ENCODE results near the gene TEKT5. TPM values are rescaled to one million over a fixed set of nuclear protein-coding genes. Genes with fewer than 3 reads are reported as not detected.

TEKT5 gene
- total RNA-seq, 4 donors from 2014 or later: 3.0 TPM; not detected in 3

DNA sequence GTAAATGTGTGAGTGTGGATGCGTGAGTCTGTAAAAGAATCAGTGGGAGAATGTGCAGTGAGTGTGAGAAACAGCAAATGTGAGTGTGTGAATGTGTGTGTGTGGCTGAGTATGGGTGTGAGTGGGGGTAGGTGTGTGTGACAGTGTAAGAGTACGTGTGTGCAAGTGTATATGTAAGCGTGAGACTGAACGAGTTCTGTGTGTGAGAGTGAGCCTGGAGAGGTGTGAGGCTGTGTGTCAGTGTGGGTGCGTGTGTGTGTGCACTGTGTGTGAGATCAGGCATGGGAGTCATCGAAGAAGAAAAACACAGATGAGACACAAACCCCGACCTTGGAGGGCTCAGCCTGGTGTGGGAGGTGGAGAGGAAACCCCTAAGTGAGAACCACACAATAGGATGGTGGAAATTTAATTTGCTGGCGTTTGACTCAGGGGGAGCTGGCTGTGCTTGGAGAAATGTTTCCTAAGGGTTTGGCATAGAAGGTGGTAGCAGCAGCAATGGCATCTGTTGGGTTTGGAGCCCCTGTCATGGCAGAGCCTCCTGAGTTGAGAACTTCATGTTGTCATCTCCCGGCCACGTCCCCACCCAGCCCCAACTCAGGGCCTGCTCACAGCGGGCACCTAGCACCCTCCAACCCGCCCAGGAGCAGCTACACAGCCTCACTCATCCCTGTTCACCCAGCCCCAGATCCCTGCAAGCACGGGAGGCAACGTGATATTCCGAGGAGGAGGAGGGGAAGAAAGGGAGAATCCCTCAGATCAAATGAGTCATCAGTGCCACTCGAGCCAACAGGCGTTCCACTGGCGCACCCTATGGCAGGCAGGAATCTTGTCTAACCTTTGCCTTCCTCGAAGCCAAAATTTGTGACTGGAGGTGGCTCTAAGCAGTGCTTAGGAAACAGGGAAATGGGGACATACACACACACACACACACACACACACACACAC is 34.6 kb upstream of the TEKT5 start:
- TF ChIP-seq POLR2A (IDR thresholded peaks at IDR 0.05): no peak
- TF ChIP-seq, protein P1, sequence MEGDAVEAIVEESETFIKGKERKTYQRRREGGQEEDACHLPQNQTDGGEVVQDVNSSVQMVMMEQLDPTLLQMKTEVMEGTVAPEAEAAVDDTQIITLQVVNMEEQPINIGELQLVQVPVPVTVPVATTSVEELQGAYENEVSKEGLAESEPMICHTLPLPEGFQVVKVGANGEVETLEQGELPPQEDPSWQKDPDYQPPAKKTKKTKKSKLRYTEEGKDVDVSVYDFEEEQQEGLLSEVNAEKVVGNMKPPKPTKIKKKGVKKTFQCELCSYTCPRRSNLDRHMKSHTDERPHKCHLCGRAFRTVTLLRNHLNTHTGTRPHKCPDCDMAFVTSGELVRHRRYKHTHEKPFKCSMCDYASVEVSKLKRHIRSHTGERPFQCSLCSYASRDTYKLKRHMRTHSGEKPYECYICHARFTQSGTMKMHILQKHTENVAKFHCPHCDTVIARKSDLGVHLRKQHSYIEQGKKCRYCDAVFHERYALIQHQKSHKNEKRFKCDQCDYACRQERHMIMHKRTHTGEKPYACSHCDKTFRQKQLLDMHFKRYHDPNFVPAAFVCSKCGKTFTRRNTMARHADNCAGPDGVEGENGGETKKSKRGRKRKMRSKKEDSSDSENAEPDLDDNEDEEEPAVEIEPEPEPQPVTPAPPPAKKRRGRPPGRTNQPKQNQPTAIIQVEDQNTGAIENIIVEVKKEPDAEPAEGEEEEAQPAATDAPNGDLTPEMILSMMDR (IDR thresholded peaks at IDR 0.05): no peak
- intact Hi-C loops (cut with DNase I): no loop called here
- 68 to 82% methylated on average over 12 to 19 of the region's 19 CpGs for WGBS, 2 donors
- DNase-seq: no peak
- Histone ChIP-seq H3K9me3 (no peaks in the 10 kb centered on the region), H3K4me3 (replicated peaks in 1 of 3) (no peak overlapping the region), H3K36me3 (no peaks in the 10 kb centered on the region), H3K27ac (no peak overlapping the region), H3K4me1 (no peaks in the 10 kb centered on the region), H3K27me3 (no peaks in the 10 kb centered on the region)

DNA sequence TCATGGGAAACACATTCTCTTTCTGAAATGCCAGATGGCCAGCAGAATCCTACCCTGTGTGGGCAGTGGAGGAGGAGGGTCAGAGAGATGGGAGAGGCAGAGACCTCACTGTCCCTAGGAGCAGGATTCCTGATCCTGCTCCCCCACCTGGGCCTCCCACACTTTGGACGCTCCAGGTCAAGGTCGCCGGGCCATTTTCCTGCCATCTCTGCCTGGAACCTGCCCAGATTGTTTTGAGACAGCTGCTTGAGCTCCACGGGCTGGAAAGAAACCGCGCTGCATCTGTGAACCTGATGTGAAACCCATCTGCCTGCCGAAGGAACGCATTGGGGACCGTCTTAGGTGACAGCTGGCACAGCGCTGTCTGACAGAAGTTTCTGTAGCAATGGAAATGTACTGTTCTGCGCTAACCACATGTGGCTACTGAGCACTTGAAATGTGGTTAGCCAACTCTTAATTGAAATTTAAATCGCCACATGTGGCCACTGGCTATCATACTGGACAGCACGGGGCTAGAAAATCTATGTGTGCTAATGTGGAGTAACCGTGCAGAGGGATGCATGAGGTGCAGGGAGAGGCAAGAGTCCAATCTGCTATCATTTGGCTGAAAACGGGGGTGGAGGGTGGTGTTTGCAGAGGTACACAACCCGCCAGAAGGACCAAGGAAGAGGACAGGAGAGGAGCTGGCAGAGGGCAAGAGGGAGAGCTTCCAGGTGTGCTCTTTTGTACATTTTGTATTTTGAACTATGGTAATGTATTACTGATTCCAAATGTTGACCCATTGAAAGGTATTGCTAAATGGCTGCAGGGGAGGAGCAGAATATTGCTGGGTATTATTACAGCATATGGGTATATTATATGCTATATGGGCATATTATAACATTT is 33.5 kb upstream of the TEKT5 start:
- Histone ChIP-seq H3K27ac (no peak overlapping the region), H3K9me3 (no peaks in the 10 kb centered on the region), H3K36me3 (no peaks in the 10 kb centered on the region), H3K4me1 (no peaks in the 10 kb centered on the region), H3K27me3 (no peaks in the 10 kb centered on the region), H3K4me3 (replicated peaks in 1 of 3) (no peak overlapping the region)
- intact Hi-C loops (cut with DNase I): no loop called here
- 71 to 76% methylated on average over 16 of the region's 16 CpGs for WGBS, 2 donors
- no peak for DNase-seq
- TF ChIP-seq, protein P1 (IDR thresholded peaks at IDR 0.05): no peak
- no peak for TF ChIP-seq POLR2A (IDR thresholded peaks at IDR 0.05)

DNA sequence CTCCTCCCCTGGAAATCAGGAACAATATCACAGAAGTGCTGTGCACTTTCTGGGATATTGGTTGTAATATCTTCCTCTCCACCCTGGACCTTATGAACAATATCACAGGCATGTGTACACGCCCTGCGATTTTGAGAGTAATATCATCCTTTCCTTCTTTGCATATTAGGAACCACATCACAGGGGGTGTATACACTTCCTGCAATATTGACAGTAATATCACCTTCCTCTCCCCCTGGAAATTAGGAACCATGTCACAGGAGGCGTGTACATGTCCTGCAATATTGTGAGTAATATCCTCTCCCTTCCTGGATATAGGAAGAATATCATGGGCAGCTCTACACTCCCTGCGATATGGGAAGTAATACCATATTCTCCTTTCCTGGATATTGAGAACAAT is 14.2 kb upstream of the TEKT5 start:
- H3K27me3 ChIP-seq: no peaks in the 10 kb centered on the region
- no peaks in the 10 kb centered on the region for H3K4me1 ChIP-seq
- H3K9me3 ChIP-seq: no peaks in the 10 kb centered on the region
- no peak overlapping the region for H3K27ac ChIP-seq
- no peaks in the 10 kb centered on the region for H3K36me3 ChIP-seq
- no peak for DNase-seq
- H3K4me3 ChIP-seq (replicated peaks in 1 of 3): no peak overlapping the region
- 66 to 77% methylated on average over 4 of the region's 4 CpGs for WGBS, 2 donors
- no peak for TF ChIP-seq POLR2A (IDR thresholded peaks at IDR 0.05)
- TF ChIP-seq, protein P1 (IDR thresholded peaks at IDR 0.05): no peak
- intact Hi-C loops (cut with DNase I): no loop called here

DNA sequence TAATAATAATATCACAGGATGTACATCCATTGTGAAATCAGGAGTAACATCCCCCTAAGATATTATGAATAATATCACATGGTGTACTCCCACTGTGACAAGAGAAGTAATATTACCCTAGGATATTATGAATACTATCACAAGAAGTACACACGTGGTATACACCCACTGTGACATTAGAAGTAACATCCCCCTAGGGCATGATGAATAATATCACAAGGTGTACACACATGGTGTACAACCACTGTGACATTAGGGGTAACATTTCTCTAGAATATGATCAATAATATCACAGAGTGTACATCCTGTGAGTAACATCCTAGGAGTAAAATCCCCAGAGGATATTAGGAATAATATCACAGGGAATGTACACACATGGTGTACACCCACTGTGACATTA is 5.0 kb upstream of the TEKT5 start:
- Histone ChIP-seq H3K4me1 (no peaks in the 10 kb centered on the region), H3K36me3 (no peaks in the 10 kb centered on the region), H3K9me3 (no peaks in the 10 kb centered on the region), H3K27me3 (no peaks in the 10 kb centered on the region), H3K4me3 (replicated peaks in 1 of 3) (no peak overlapping the region), H3K27ac (no peak overlapping the region)
- WGBS, 2 donors: 86 to 89% methylated on average over 1 of the region's 1 CpG
- intact Hi-C loops (cut with DNase I): no loop called here
- TF ChIP-seq, protein P1 (IDR thresholded peaks at IDR 0.05): no peak
- TF ChIP-seq POLR2A (IDR thresholded peaks at IDR 0.05): no peak
- no peak for DNase-seq
